ENCODE data around the gene ASCC3.

GRCh38 chr6:100915876-100916275, 34.7 kb upstream of the ASCC3 start:
- no peak for TF ChIP-seq YY1 (IDR thresholded peaks at IDR 0.05; ENCODE audit: insufficient read depth, insufficient read length)
- TF ChIP-seq ZNF274 (IDR thresholded peaks at IDR 0.05; ENCODE audit: low read depth, low read length): no peak
